ENCODE results near the gene RSPH9.

GRCh38 chr6:43609402-43609801, 35.4 kb upstream of the RSPH9 start:
- TF ChIP-seq ZBTB33 (IDR thresholded peaks at IDR 0.05) (no peak), CTCF (IDR thresholded peaks at IDR 0.05; ENCODE audit: low read depth, low read length, missing input control) (no peak), JUND (IDR thresholded peaks at IDR 0.05) (no peak), ATF3 (IDR thresholded peaks at IDR 0.05) (no peak), MAX (IDR thresholded peaks at IDR 0.05) (no peak), REST (IDR thresholded peaks at IDR 0.05) (no peak), FOXA1 (IDR thresholded peaks at IDR 0.05) (no peak), TAF1 (conservative IDR thresholded peaks at IDR 0.05) (no peak), HNF4A (conservative IDR thresholded peaks at IDR 0.05) (no peak), FOXA2 (IDR thresholded peaks at IDR 0.05) (no peak), YY1 (IDR thresholded peaks at IDR 0.05) (no peak), NR2F2 (IDR thresholded peaks at IDR 0.05) (no peak)

Measured in liver (tissue), 3 donors.